GM18517 (cell line): ENCODE measurements around the gene SOWAHC.

Experiments used
- ATAC-seq: cut with Tn5 transposase; IDR thresholded peaks from one replicate; pipeline ENCODE4 v1.9.1; 2021; ENCODE audit warnings: mild to moderate bottlenecking, moderate library complexity; ENCODE audit not compliant: unreplicated experiment

The SOWAHC gene

DNA sequence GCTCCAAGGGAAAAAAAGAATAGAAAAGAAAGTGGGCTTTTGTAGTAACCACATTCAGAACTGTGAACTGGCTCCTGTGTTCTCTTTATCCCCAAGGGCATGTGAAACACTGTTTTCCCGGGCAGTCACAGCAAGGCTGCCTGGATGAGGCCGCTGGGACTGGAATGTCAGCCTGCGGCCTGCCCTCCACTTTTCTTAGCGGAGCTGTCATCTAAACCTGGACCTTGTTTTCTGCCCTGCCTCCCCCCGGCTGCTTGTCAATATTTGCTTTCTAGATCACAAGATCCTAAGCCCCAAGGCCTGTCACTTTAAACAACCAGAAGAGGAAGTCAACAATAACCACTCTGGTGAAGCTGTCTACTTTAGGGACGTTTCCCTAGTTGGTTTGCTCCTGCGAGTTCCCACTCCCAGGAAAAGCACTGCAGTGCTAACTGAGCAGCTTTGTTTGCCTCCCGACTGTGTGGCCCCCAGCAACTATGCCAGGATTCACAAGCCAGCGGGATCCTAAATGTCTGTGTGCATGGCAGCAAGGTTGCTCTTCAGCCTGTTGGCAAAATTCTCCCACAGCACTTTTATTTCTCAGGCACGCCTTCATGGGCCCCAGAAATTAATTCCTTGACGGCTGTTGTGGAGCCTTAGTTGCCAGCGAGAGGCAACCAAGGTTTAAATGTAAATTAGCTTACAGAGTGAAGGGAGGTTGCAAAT lies 30.6 kb downstream of the SOWAHC start:
- ATAC-seq: no peak

GRCh38 chr2:109645412-109646184 lies 31.4 kb downstream of the SOWAHC start:
- no peak for ATAC-seq

DNA sequence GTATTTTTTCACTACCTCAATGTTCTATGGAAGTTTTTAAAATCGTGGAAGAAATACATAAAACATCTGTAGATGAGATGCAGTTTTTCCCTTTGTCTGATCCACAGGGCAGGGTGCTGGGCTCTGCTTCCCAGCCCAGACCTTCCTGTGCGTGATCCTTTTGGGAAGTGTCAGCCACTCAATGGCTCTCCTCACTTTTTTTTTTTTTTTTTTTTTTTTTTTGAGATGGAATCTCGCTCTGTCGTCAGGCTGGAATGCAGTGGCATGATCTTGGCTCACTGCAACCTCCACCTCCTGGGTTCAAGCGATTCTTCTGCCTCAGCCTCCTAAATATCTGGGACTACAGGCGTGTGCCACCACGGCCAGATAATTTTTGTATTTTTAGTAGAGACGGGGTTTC lies 32.8 kb downstream of the SOWAHC start:
- ATAC-seq: no peak

GRCh38 chr2:109647636-109648035 lies 33.5 kb downstream of the SOWAHC start:
- no peak for ATAC-seq

DNA sequence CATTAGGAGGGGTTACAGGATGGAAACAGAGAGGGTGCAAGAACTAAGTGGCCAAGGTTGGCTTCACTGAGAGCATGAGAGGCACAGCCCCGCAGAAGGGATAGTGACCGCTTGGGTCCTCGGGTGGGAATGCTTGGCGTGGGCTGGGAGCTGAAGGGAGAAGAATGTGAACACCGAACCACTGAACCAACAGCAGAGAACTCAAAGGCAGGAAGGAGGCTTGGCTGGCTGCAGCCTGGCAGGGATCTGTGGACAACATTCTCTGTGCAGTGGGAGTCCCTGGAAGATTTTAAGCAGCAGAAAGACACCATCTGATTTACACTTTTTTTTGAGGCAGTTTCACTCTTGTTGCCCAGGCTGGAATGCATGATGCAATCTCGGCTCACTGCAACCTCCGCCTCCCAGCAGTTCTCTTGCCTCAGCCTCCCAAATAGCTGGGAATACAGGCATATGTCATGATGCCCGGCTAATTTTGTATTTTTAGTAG lies 33.9 kb downstream of the SOWAHC start:
- no peak for ATAC-seq

- no peak for ATAC-seq
These were observed 35.9 kb downstream of the SOWAHC start for GRCh38 chr2:109649736-109650695.

GRCh38 chr2:109654326-109655050 lies 40.3 kb downstream of the SOWAHC start:
- ATAC-seq: no peak

- no peak for ATAC-seq
These were observed 41.1 kb downstream of the SOWAHC start for GRCh38 chr2:109655287-109655686.

GRCh38 chr2:109659396-109660045 lies 45.4 kb downstream of the SOWAHC start:
- ATAC-seq: no peak

DNA sequence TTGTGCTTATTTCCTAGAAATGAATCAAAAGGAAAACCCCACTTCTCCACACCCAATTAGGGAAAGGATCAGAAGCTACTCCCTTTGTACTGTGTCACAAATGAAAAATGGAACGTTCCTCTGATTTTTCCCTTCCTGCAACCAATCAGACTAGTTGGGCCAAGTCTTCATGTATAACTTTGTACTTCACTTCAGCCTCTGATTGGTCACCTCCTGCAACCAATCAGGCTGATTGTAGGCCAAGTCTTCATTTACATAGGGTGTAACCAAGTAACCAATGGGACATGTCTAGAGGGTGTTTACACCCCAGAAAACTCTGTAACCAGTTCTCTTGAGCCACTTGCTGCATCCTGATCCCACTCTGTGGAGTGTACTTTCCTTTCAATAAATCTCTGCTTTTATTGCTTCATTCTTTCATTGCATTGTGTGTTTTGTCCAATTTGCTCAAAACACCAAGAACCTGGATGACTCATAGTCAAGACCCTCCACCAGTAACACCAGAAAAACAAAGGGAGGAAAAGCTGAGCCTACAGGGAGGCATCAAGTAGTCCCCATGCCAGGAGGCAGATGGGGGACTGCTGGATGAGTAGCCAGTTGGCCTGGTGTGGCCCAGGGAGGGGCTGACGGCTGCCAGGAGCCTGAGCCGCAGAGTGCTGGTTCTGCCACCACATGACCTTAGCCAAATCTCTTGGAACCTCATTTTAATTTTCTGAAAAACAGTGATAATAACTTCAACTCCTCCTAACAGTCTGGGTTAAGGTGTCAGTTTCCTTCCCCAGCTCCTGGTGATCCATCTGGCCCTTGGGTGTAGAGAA lies 46.1 kb downstream of the SOWAHC start:
- ATAC-seq: no peak

- no peak for ATAC-seq
These were observed 48.7 kb downstream of the SOWAHC start for GRCh38 chr2:109662889-109663288.

DNA sequence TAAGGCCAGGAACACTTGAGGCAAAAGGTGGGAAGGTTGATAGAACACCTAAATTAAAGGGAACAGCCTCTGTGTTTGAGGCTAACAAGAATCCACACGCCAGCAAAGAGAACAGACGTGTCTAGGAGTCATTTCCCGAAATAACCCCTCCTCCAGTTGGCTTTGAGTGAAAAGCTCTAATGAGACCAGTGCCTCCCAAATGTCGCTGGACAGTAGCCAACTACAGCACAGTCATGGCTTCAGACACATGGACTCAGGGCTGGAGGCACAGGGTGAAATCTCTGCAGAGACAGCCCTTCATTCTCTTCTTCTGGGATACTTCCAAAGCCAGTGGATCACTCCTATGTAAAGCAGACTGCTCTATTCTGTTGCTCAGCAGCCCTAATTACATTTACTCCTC lies 49.6 kb downstream of the SOWAHC start:
- no peak for ATAC-seq

- no peak for ATAC-seq
These were observed 52.3 kb downstream of the SOWAHC start for GRCh38 chr2:109666466-109666865.
